TTC549 (cell line): ENCODE results near the gene TSPAN4.

ENCODE experiments used
- FAIRE-seq: peaks from 2 replicates; lab custom pipeline; 2012; peaks lifted over from hg19 to GRCh38; lab: Jason Lieb, UNC

TSPAN4 gene

GRCh38 chr11:808427-809286 is 34.0 kb upstream of the TSPAN4 start:
- FAIRE-seq: no peak

DNA sequence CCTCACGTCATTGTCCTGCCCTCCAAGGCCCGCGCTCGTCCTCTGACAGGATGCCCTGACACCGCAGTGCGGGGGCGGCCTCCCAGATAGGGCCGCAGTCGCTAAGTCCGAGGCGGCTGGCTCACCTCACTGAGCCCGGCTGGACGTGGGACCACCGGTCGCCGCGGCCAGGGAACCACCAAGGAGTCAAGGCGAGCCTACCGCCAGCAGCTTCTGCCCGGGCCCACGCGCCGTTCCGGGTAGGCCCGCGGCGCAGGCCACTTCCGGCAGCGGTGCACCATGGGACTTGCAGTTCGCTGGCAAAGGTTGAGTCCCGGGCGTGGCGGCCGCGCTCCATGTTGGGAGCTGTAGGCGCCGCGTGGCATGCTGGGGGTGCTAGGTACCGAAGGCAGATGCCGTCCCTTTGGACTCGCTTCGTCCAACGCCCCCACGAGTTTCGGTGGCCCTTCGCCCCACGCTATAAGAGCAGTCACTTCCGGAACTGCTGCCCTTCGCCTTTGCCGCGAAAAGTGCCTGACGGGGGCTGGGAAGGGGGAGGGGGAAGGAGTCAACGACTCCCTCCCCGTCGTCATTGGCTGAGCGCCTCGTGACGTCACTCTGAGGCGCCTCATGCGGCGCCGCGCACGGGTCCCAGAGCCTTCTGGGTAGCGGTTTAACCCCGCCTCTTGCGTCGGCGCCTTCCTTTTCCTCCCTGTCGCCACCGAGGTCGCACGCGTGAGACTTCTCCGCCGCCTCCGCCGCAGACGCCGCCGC is 33.2 kb upstream of the TSPAN4 start, which contains the start of gene RPLP2:
Gene RPLP2 (plus strand): TSS at position 681 of the 753 bp plus-strand sequence. CDS start 268 bp downstream, outside the sequence.
- peak; percentile 40 for FAIRE-seq

- no peak for FAIRE-seq
Observed at GRCh38 chr11:810040-810567, 32.5 kb upstream of the TSPAN4 start.

- FAIRE-seq: no peak
Observed at GRCh38 chr11:811446-812245, 31.0 kb upstream of the TSPAN4 start.

DNA sequence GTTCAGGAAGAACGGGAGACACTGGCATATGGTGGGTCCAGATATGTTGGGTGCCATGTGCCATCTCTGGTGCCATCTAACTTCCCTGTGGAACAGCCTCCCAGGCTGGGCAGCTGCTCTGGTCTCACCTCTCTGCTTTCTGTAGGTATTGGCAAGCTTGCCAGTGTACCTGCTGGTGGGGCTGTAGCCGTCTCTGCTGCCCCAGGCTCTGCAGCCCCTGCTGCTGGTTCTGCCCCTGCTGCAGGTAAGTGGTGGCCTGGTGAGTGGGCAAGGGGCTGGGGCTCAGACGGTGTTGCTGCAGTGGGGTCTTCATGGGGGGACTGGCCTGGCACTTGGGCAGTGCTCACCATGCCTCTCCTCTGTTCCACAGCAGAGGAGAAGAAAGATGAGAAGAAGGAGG is 30.3 kb upstream of the TSPAN4 start:
- FAIRE-seq: no peak

DNA sequence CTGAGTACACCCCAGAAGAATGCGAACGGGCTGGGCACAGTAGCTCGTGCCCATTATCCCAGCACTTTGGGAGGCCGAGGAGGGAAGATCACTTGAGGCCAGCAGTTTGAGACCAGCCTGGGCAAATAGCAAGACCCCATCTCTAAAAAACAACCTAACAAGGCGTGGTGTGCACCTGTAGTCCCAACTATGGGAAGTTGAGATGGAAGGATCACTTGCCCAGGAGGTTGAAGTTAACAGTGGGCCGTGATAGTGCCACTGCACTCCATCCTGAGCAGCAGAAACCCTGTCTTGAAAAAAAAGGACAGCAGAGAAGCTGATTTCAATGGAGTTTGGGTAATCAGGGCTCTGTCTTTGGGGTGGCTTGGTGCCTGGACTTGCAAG is 29.6 kb upstream of the TSPAN4 start:
- no peak for FAIRE-seq

DNA sequence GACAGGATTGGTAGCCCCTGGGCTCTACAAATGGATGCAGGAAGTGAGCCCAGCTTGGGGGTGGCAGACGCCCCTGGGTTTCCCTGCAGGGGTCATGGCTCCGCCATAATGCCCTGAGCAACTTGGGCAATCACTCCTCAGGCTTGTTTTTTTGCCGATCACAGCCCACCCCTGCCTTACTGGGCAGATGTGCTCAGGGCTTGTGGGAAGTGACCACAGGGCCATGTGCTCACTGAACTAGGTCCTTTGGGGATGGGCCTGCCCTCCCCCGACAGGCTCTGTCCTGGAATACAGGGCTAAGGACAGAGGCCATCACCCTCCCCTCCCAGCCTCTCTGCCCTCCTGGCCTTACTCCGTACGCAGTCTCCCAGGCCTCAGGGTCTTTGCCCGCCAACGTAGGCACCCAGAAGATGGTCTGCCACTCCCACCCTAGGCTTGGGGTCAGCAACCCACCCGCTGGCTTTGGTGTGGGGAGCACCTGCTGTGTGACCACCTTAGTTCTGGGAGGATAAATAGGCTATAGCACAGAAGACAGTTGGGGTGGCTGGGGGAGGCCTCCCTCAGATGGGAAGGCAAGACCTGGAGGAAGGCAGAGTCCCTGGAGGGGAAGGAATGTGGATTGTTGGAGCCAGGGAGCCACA is 29.1 kb upstream of the TSPAN4 start:
- FAIRE-seq: no peak

DNA sequence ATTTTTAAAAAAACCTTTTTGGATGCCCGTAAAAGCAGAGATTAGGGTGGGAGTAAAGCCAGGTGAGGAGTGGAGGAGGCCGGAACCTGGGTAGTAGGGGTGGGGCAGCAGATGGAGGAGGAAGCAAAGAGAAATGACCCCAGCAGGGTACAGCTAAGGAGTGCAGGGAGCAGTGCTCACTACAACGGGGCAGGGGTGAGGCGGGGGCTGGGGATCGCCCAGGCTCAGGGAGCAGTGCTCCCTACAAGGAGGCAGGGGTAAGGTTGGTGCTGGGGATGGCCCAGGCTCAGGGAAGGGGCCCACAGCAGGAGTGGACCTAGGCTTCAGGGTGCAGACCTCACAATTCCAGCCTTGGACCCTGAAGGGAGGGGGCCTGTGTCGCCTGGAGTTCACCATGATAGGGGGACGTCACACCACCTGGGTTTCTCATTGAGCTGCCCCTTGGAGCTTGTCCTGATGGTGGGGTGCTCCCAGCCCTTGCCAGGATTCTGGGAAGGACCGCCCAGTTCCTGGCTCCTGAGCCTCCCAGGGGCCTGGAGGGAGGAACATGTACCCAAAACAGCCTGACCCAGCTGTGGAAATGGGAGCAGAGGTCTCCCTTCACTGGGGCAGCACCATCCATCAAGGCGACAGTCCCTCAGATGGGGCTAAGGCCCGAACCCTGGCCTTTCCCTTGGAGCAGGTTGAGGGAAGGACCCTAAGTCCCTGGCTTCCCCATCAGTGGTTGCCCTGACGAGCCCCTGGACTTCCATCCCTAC is 26.8 kb upstream of the TSPAN4 start:
- no peak for FAIRE-seq

GRCh38 chr11:816433-816779 is 26.2 kb upstream of the TSPAN4 start:
- FAIRE-seq: no peak

DNA sequence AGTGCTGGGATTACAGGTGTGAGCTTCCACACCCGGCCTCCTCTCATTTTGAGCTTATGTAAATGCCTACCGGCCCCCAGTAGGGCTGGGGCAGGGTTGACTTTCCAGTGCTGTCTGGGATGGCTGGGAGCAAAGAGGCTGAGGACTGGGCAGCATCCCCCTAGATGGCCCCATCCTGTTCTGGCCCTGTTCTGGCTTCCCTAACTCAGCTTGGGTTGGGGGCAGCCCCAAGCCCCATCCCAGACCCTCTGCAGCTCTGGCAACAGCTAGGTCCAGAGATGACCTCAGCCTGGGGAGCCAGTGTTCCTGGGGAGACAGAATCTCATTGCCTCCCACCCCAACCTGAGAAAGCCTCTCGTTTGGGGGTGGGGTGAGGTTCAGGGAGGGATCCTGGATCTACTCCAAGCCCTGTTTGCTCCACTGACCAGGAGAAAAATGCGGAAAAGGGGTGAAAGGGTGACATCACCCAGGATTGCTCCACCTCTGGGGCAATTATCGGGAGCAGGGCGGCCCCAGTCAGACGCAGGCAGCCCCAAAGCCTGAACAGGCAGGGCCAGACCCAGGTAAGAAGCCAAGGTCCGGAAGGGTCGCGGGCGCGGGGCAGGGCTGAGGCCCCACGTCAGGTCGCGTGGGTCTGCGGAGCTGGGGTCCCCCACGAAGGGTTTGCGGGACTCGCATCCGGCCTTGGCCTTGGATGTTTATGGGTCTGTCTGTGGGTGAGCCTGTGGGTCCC is 24.1 kb upstream of the TSPAN4 start, which contains the start of gene PNPLA2:
Gene PNPLA2 (plus strand): TSS at position 519 of the 733 bp plus-strand sequence. CDS start 805 bp downstream, outside the sequence.
- FAIRE-seq: no peak

DNA sequence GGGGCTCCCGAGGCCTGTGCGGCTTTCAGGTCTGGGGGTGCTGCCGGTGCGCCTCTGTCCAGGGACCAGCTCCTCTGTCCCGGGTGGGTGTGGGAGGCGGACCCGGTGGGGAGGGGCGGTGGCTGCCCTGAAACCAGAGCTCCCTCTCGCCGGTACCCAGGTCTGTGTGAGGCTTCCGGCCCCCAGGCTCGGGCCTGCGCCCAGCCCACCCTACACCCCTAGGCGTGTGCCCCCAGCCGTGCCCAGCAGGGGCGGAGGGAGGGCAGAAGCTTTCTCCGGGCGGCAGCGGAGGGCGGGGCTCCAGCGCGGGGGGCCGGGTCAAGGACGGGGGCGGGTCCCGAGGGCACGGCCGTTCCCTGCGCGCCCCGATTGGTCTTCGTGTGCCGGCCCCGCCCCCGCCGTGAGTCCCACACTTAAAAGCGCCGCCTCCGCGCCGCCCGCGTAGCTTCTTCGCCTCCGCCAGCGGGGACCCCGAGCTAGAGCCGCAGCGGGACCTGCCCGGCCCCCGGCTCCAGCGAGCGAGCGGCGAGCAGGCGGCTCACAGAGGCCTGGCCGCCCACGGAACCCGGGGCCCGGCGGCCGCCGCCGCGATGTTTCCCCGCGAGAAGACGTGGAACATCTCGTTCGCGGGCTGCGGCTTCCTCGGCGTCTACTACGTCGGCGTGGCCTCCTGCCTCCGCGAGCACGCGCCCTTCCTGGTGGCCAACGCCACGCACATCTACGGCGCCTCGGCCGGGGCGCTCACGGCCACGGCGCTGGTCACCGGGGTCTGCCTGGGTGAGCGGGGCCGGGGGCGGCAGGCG is 23.3 kb upstream of the TSPAN4 start:
- no peak for FAIRE-seq

DNA sequence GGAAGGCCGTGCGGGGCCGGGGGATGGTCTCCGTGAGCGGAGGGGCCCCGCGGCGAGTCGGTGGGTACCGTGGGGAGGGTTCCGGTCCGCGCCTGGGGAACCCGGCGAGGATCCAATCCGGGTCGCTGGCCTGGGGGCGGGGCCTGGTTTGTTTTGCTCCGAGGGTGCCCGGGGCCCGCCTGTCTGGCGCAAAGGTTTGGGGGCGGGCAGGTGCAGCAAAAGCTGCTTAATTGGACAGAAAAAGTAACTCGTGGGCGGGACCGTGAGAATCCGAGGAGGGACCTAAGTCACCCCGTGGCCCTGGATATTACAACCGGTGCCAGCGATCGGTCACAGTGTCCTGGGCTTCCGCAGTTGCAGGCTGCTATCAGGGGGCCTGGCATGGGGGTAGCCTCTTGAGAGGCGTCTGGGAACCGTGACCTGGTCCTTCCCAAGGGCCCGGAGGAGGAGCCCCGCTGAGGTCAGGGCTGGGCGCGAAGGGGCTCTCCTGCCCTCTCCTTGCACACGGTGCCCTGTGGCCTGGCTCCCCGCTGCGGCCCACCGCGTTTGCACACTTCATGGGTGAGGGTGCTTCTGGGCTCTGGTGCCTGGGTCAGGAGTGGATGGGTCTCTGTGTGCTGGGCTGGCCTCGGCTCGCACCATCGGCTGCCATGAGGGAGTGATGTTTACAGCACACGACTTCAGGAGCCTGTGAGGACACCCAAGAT is 22.6 kb upstream of the TSPAN4 start:
- no peak for FAIRE-seq

DNA sequence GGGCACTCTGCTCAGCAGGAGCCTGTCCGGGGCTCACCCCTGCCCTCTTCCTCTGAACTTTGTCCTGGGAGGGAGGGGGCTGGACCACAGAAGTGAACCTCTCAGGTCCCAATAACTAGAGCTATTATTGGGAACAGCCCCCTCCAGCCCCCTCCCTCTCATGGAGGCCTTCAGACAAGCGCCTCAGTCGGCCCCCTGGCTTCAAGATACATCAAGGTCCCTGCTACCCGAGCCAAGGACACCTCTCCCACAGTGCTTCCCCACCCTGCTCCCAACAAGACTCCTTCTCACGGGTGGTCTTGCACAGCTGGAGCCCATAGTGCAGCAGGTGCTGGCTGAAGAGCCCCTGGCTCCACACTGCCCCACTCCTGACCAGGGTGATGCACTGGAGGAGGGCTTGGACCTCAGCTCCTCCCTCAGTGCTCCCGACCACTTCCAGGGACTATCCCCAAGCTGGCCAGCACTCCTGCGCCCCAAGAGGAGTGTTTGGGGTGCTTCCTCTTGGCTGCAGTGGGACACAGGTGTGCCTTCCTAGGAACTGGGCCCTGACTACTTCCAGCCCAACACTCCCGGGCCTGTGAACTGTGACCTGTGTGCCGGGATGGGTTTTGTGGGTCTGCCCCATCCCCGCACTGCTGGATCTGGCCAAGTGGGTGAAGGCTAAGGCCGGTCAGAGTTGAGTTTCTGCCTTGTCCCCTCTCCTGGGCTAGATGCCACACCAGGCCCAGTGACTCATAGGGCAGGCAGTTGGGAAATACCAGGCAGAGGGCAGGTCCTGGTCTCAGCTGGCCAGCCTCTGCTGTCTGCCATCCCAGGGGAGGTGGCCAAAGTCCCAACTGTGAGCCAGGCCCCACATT is 21.8 kb upstream of the TSPAN4 start:
- FAIRE-seq: no peak

DNA sequence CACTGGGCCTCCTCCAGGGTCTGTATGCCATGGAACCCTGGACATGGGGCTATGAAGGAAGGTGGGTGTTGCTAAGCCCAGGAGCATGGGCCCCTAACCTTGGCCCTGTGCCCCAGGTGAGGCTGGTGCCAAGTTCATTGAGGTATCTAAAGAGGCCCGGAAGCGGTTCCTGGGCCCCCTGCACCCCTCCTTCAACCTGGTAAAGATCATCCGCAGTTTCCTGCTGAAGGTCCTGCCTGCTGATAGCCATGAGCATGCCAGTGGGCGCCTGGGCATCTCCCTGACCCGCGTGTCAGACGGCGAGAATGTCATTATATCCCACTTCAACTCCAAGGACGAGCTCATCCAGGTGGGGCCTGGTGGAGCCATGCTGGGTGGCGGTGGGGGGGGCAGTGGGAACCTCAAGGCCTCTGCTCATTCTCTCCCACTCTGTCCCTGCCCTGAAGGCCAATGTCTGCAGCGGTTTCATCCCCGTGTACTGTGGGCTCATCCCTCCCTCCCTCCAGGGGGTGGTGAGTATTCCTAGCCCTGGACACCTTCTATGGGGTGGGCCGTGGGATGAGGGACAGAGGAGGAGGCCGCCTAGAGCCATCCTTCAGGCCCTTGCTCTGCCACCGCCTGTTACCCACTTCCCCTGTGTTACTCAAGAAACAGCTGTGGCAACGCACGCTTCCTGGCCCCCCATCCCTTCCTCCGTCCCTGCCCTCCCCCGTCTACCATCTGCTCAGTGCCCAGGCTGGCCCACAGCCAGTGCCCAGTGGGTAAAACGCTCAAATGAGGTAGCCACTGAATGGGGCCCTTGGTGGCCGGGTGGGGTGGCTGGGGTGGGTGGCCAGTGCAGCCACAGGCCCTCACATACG is 20.9 kb upstream of the TSPAN4 start:
- no peak for FAIRE-seq

DNA sequence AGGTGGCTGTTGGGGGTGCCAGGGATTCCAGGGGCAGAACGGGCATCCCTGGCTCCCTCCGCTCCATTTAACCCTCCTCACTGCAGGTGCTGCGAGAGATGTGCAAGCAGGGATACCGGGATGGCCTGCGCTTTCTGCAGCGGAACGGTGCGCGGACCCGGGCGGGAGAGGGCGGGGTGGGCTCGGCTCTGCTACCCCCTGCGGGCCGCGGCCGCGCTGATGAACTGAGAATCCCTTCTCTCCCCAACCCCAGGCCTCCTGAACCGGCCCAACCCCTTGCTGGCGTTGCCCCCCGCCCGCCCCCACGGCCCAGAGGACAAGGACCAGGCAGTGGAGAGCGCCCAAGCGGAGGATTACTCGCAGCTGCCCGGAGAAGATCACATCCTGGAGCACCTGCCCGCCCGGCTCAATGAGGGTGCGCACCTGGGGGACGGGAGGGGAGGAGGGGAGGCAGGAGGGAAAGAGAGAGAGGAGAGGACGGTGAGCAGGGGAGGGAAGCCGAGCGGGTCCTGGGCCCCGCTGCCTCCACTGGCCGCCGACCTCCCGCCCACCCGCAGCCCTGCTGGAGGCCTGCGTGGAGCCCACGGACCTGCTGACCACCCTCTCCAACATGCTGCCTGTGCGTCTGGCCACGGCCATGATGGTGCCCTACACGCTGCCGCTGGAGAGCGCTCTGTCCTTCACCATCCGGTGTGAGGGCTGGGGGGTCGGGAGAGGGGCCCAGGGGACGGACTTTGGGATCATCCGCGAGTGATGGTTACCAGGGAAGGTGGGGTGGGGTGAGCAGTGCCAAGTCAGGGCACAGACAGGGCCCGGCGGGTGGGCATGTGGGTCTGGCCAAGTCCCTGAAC is 19.0 kb upstream of the TSPAN4 start:
- no peak for FAIRE-seq
